GM12878 (cell line): ENCODE data around the gene ELL.

Source experiments
- BMI1 ChIP-seq: fragments of 450-650 bp; IDR thresholded peaks from 2 replicates; pipeline ENCODE4 v1.6.1; 2016; ENCODE audit warnings: mild to moderate bottlenecking, moderate library complexity, borderline replicate concordance
- EZH2 ChIP-seq: IDR thresholded peaks from 2 replicates; pipeline ENCODE4 v1.6.1; 2012; ENCODE audit warnings: low read depth, mild to moderate bottlenecking, control low read depth, inconsistent platforms, low read length, borderline replicate concordance; ENCODE audit not compliant: control insufficient read depth
- GATAD2B ChIP-seq: fragments of 450-650 bp; conservative IDR thresholded peaks from 2 replicates; pipeline ENCODE4 v1.6.1; 2017; ENCODE audit warnings: low read depth, mild to moderate bottlenecking, moderate library complexity
- MAX ChIP-seq: IDR thresholded peaks from 2 replicates; pipeline ENCODE4 v1.6.1; 2012; ENCODE audit warnings: low read depth, low read length, improper control_type of control experiment
- PML ChIP-seq: IDR thresholded peaks from 2 replicates; pipeline ENCODE4 v1.6.1; 2012; ENCODE audit warnings: low read length, inconsistent platforms
- POLR2A ChIP-seq: IDR thresholded peaks from 2 replicates; pipeline ENCODE4 v1.6.1; 2011; ENCODE audit warnings: low read depth, mild to moderate bottlenecking, low read length
- RCOR1 ChIP-seq: conservative IDR thresholded peaks from 2 replicates; pipeline ENCODE4 v1.6.1; 2012; ENCODE audit warnings: low read depth, low read length, improper control_type of control experiment
- REST ChIP-seq: IDR thresholded peaks from 2 replicates; pipeline ENCODE4 v1.6.1; 2012; ENCODE audit warnings: mild to moderate bottlenecking, low read depth, low read length
- SP1 ChIP-seq: IDR thresholded peaks from one replicate; pipeline ENCODE4 v1.6.1; 2011; ENCODE audit warnings: low read depth, low read length
- TF ChIP-seq, protein P1 (sequence below), 3 experiments: IDR thresholded peaks in 2 of 3; conservative IDR thresholded peaks in 1 of 3; 2 replicates each; pipeline ENCODE4 v1.5.1; 2011; ENCODE audit warnings: low read depth in 3 of 3, low read length in 3 of 3, mild to moderate bottlenecking in 3 of 3, control low read depth in 2 of 3, moderate library complexity in 2 of 3, inconsistent platforms in 1 of 3, mixed read lengths in 1 of 3; ENCODE audit not compliant: control insufficient read depth in 2 of 3, insufficient read depth in 1 of 3; ENCODE audit errors: extremely low read depth in 1 of 3

GRCh38 chr19:18445262-18445948 lies 76.5 kb downstream of the ELL start:
- TF ChIP-seq MAX (no peak), SP1 (no peak), POLR2A (no peak), RCOR1 (no peak), REST (no peak), GATAD2B (no peak), PML (no peak), BMI1 (no peak), EZH2 (no peak)
- TF ChIP-seq, protein P1, sequence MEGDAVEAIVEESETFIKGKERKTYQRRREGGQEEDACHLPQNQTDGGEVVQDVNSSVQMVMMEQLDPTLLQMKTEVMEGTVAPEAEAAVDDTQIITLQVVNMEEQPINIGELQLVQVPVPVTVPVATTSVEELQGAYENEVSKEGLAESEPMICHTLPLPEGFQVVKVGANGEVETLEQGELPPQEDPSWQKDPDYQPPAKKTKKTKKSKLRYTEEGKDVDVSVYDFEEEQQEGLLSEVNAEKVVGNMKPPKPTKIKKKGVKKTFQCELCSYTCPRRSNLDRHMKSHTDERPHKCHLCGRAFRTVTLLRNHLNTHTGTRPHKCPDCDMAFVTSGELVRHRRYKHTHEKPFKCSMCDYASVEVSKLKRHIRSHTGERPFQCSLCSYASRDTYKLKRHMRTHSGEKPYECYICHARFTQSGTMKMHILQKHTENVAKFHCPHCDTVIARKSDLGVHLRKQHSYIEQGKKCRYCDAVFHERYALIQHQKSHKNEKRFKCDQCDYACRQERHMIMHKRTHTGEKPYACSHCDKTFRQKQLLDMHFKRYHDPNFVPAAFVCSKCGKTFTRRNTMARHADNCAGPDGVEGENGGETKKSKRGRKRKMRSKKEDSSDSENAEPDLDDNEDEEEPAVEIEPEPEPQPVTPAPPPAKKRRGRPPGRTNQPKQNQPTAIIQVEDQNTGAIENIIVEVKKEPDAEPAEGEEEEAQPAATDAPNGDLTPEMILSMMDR (IDR thresholded peaks at IDR 0.05 in 2 of 3, conservative IDR thresholded peaks at IDR 0.05 in 1 of 3; ENCODE audit: control insufficient read depth in 2 of 3, extremely low read depth in 1 of 3, insufficient read depth in 1 of 3, low read depth in 3 of 3, low read length in 3 of 3) = no peak
